CD1c-positive myeloid dendritic cell (primary cell): ENCODE results near the gene SLC35F5.
"Not testable (repeated sequence)": the region's sequence is repeated elsewhere in the genome, so short reads cannot be mapped to it uniquely, and the experiment has no call there.

Experiments
- DNase-seq: peaks from one replicate; pipeline ENCODE4 v3.0.0-alpha.2; 2016; ENCODE audit errors: extremely low spot score

SLC35F5 gene

DNA sequence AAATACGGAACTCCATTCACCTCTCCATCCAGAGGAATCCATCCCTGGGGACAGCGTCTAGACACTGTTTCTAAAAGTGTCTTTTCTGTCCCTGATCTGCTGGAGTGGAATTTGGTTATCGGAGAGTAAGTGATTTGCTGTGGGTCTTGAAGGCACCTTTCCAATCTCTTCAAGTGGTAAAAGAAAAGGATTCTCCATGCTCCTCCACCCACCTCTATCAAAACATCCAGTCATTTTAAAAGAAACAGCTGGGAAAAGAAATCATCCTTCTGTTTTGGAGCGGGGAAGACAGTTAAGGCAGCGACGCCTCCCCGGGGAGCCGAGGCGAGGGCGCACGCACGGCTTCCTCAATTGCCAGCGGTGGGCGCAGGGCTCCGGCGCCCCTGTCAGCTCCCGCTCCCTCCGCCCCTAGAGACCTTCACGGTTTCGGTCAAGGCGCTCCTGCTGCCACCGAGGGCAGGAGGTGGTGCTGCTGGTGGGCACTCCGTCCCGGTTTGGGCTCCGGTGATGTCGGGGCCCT, 547 bp downstream of the SLC35F5 start:
- DNase-seq, result peak; percentile 63

DNA sequence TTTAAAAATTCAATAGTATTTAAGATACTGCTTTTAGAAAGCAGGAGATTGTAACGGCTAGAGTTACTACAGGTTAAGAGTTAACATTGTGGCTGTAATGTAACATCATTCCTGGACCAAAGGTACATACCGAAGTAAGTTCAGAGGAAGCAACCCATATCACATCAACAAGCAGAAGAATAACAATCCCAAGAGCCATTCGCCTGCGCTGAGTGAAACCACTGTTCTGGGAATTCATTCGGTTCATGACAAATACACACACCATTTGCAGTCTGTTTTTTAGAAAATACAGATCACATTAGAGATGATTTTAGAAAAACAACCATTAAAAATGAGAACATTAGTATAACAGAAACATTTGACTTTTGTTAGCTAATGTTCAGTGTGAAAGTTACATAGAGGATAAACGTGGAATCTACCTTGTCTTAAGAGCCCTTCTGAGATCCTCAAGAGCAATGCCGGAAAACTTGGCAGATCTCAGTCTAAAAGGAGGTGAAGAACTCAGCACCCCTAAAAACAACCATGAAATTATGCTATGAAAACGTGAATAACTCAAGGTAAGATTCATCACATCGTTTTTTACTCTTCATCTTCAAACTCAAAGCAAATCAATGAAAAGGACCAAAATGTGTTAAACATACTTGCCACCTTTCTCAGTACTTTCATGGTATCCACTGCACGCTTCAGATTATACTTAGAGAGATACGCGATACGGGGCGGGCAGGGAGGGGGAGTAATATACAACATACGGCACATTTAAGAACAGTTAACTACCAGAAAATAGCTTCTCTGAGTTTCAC, 1.2 kb downstream of the SLC35F5 start:
- DNase-seq, result no peak

DNA sequence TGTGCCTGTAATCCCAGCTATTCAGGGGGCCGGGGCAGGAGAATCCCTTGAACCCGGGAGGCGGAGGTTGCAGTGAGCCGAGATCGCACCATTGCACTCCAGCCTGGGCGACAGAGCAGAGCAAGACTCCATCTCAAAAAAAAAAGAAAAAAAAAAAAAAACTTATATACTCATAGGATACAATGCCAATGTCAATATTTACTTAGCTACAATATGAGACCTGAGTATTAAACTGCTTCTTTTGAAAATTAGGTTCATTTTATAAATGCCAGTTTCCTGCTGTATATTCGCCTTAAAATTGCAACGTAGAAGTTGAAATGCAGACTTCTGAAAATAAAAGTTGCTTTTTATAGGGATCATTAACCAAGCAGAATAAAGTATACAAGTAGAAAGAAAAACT, 2.3 kb downstream of the SLC35F5 start:
- DNase-seq, result no peak

DNA sequence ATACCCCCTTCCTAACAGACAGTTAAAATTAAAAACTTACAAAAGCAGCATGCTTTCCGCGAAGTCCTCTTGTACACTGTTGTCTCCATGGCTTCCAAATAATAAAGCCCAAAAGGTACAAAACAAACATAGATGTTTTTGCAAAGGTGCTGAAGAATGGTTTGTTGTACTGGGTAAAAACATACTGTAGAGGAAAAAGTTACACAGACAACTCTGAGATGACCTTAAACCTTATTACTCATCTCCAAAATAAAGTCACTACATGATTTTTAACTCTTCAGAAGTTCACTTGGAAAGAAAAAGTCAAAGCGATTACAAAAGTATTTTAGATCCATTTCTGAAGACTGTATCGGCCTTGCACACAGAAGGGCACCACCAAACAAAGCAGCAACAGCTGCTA, 6.1 kb downstream of the SLC35F5 start:
- DNase-seq, result no peak

DNA sequence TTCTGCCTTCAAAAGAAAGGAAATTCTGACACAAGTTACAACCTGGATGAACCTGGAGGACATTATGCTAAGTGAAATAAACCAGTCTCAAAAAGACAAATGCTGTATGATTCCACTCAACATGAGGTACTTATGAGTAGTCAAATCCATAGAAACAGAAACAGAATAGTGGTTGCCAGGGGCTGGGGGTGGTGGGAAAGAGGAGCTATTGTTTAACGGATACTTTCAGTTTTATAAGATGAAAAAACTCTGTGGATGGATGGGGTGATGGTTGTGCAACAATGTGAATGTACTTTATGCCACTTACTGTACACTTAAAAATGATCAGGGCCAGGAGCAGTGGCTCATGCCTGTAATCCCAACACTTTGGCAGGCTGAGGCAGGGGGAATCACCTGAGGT, 15.4 kb downstream of the SLC35F5 start:
- DNase-seq, result no peak

DNA sequence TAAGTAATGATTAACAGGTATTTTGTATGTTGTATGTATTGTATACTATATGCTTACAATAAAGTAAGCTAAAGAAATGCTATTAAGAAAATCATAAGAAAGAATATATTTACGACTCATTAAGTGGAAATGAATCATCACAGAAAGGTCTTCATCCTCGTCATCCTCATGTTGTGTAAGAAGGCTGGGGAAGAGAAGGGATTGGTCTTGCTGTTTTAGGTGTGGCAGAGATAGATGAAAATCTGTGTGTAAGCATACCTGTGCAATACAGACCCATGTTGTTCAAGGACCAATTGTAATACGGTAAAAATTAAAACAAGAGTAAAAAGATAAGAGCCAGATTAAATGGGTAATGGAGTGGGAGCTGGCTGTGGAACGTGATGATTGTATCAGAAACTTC, 16.6 kb downstream of the SLC35F5 start:
- DNase-seq, result no peak

DNA sequence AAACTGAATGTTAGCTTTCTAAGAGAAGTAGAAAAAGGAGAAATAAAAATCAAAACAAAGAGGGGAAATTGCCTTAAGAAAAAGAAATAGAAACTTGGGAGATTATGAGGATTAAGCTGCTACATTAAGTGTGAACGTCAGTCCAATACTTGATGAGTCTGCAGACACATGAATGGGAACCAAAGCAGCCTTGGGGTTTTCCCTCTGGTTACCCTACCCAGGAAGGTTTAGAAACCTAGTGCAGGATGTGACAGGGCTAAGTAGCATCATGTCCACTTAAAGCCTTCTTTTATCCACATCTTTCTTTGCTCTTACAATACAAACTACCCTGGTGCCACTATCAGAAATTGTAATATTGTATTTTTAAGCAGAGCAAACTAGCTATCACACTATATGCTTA, 22.3 kb downstream of the SLC35F5 start:
- no peak for DNase-seq

DNA sequence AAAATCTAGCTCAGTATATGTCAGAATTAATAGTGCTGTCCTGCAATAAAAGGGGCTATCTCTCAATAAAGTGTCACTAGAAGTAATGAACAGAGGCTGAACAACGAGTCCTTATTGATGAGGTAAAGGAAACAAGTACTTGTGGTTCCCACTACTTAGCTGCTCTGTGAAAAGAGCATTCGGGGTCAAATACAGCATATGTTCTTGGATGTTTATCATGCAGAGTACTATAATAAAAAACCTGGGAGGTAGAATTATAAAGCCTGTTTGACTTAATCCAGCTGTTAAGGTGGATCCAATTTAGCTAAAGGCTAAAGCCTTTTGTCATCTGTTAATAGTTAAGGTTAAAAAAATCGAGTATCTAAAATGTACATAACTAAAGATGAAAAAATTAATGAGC, 32.4 kb downstream of the SLC35F5 start:
- DNase-seq, result no peak

DNA sequence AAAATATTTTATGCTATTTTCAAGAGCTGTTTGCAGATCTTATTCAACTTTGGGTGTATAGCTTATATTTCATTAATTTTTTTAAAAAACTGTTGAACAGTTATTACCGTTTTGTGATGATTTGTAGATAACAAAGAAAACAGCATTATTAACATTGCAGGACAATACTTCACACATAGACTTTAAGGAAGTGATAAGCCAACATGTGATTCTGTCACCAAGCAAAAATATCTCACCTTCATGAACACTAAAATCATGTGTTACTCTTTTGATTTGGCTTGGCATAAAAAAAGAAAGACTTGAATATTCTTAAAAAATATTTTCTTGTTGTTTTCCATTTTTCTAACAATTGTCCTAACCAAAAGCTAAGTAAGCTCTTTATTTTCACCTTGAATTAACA, 33.0 kb downstream of the SLC35F5 start:
- no peak for DNase-seq

DNA sequence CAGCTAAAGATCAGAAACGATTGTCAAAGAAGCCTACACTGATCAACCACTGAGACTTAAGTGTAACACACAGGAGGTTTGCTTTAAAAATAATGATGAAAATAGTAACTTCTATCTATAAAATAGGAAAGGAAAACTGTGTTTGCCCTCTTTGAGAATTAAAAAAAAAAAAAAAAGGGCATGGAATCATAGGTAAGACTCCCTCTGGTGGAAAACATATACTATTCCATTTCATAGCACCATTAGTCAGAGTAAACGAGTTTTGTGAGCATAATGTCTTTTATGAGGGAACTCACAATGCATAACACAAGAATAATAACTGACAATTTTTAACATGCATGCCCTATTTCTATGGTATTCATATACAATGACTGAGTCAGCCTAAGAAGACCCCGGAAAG, 36.3 kb downstream of the SLC35F5 start:
- DNase-seq, result no peak

DNA sequence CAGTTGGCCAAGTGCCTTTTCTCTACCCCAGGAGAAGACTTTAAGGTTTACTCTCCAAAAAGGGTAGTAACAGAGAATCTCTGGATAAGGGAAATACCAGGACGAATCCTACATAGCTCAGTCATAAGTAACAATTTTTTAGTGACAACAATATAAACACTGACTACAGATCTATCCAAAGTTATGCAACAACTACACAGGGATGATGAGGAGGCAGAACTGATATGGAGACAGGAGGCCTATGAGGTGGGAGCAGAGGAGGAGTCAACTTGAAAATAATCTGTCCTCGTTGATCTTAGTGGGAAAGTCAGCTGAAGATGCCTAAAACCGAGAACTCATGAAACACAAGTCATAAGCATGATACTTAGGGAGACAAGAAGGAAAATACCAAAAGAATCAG, 40.2 kb downstream of the SLC35F5 start:
- DNase-seq, result no peak

DNA sequence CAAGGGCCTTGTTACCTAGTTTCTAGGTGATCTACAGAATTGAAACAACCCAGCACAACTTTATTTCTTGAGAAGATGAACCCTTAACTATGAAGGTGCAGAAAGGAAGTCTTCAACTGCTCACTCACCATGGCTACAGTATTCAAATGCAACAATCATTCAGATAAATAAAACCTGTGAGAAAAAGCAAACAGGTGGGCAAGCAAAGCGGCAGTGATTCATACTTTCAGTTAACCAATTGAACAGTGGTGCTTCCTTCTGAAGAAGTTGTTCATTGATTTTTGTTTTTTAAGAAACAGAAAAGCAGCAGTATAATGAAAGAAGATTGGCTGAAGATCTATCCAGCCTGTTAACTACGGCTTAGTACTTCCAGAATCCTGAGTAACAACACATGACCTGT, 43.5 kb downstream of the SLC35F5 start:
- DNase-seq, result no peak

DNA sequence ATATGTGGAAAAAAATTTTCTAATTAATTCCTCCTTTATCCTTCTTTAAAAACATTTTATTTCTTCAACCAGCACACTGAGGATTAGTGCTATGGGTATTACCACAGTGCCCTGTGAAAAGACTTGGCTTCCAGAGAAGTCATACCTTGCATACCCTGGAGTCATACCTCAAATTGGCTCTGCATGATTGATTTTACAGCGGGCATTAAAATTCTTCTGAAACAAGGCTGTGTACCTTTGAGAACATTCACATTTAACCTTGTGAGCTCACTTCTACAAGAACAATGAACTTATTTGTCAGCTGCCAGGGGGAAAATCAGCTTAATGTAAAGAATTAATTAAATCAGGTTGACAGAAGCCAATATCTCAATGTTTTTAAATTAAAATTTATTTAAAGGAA, 44.6 kb downstream of the SLC35F5 start:
- no peak for DNase-seq

DNA sequence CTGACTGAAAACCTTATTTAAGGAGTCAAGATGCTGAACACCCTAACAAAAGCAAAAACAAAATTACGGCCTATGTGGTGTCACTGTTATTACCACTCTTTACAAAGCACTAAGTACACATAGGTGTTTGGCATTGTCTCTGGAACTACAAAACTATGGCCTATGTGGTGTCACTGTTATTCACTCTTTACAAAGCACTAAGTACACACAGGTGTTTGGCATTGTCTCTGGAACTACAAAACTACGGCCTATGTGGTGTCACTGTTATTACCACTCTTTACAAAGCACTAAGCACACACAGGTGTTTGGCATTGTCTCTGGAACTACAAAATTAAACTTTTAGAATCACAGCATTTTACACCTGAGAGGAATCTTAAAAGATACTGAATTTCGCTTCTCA, 47.4 kb downstream of the SLC35F5 start:
- no peak for DNase-seq

DNA sequence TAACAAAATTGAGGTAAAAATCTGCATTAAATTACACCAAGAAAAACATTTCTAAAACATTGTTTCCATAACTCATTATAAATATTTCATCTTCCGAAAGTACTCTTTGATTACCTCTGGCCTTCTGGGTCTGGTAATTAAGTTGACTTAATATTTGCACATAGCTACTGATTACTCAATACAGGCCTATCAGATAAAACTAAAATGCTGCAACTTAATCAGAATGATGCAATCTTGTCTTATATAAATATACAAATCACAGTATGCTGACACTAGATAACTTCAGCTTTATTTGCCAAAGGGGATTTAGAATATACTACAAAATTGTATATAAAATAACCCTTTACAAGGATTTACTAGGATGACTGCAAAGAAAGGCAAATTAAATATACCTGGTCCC, 49.3 kb downstream of the SLC35F5 start:
- no peak for DNase-seq

DNA sequence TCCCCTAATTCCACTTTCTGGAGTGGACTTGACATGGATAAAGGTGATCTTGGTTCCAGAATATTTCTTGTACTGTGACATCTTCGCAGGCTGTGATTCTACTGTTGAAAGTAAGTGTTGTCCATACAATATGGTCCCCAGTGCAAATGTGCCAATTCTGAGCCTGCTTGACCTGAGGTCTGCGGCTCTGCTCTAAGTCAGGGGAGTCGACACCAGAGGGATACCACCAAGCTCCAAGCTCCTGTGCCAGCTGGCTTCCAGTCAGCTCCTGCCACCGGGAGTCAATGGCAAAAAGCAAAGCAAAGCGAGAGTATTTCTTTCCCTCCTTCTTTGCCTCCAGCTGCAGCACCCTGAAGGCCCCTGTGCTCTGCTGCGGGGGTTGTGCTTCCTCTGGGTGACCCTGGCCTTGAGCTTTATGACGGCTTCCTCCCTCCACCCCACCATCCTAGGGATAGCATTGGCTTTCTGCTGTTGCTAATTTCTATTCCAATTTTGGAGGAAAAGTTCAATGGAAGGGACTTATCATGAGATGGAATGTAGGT, 50.4 kb downstream of the SLC35F5 start:
- no peak for DNase-seq

DNA sequence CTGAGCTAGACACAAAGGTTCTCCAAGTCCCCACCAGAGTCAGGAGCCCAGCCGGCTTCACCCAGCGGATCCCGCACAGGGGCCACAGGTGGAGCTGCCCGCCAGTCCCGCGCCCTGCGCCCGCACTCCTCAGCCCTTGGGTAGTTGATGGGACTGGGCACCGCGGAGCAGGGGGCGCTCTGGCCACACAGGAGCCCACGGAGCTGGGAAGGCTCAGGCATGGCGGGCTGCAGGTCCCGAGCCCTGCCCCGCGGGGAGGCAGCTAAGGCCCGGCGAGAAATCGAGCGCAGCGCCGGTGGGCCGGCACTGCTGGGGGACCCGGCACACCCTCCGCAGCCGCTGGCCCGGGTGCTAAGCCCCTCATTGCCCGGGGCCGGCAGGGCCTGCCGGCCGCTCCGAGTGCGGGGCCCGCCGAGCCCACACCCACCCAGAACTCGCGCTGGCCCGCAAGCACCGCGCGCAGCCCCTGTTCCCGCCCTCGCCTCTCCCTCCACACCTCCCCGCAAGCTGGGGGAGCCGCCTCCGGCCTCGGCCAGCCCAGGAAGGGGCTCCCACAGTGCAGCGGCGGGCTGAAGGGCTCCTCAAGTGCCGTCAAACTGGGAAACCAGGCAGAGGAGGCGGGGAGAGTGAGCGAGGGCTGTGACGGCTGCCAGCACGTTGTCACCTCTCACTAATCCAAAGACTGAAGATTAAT, 52.0 kb downstream of the SLC35F5 start:
- not testable (repeated sequence) for DNase-seq

DNA sequence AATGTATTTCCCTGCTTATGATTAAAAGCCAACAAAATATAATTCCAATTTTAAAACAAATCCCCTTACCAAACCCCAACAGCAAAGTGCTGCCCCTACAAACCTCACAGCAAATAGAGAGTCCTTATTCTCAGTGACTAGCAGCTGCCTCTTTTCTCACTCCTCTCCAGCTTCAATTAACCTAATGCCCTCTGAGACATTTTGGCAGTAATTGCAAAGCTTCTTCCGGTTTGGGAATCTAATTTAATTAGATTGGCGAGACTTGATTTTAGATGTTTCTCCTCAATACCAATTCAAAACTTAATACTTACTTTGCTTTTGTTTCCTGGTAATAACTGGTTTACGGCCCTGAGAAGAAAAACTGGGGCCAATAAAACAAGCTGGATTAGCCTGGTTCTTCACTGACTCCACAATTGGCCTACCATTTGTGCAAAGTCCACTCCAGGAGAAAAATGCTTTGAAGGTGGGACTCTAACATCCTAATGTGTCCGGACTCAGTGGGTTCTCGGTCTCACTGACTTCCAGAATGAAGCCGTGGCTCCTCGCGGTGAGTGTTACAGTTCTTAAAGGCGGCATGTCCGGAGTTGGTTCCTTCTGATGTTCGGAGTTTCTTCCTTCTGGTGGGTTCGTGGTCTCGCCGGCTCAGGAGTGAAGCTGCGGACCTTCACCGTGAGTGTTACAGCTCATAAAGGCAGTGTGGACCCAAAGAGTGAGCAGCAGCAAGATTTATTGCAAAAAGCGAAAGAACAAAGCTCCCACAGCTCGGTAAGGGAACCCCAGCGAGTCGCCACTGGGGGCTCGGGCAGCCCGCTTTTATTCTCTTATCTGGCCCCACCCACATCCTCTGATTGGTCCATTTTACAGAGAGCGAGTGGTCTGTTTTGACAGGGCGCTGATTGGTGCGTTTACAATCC, 52.8 kb downstream of the SLC35F5 start:
- no peak for DNase-seq

DNA sequence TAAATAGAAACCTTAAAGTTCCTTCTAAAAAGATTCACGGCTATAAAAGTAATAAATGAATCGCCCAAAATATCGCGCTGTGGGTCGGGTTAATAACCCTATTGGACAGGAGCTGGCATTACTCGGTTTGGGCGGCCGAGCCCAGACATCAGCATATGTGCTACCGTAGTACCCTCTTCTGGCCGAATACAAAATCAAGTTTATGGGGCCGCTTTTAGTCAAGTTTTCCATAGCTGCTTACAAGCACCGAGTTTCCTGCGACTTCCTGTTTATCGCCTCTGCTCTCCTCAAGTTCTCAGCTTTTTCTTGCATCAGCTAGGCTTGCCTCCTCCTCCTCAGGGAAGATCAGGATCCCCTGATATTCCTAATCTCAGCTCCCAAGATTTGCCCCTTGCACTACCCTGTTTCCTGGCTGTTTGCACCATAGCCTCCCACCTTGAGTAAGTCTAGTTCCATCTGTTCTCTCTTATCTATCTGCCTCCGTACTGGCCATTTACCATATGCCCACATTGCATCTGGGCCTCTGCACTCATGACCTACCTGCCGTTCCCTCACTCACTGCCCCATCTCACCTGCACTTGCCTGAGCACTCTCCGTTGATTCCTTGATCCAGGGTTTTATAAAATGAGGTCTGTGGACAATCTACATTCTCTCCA, 56.1 kb downstream of the SLC35F5 start:
- DNase-seq, result peak; percentile 82

DNA sequence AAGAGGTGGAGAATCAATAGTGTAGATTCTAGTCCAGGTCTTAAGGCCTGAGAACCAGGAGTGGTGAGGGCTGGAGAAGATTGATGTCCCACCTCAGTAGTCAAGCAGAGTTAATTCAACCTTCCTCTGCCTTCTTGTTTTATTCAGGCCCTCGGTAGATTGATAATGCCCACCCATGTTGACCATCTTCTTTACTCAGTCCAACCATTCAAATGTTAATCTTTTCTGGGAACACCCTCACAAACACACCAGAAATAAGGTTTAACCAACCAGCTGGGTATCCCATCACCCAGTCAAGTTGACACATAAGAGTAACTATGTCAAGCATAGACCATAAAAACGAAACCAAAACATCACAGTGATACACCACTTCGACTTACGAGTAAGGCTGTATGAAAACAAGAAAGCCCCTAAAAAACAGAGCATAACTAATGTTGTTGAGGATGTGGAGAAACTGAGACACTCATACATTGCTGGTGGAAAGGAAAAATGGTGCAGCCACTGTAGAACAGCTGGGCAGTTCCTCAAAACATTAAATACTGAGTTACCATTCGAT, 57.5 kb downstream of the SLC35F5 start:
- DNase-seq, result no peak

DNA sequence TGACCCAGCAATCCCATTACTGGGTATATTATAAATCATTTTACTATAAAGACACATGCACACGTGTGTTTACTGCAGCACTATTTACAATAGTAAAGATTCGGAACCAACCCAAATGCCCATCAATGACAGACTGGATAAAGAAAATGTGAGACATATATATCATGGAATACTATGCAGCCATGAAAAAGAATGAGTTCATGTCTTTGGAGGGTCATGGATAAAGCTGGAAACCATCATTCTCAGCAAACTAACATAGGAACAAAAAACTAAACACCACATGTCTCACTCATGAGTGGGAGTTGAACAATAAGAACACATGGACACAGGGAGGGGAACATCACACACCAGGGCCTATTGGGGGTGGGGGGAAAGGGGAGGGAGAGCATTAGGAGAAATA, 58.2 kb downstream of the SLC35F5 start:
- not testable (repeated sequence) for DNase-seq
